NCI-H2081 treated with DMSO at 0.1 percent for 48 hours (cell line): ENCODE data around the gene DLGAP1.

Experiments
- DNase-seq: peaks from one replicate; lab custom pipeline; 2025; lab: John Stamatoyannopoulos, UW

DLGAP1 gene

DNA sequence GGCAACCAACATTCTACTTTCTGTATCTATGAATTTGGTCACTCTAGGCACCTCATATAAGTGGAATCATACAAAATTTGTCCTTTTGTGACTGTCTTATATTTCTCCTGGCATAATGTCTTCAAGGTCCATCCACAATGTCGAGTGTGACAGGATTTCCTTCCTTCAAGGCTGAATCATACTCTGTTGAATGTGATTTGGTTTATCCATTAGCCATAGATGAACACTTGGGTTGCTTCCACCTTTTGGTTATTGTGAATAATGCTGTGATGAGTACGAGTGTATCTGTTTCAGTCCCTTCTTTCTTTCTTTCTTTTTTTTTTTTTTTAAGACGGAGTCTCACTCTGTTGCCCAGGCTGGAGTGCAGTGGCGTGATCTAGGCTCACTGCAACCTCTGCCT lies 693.8 kb downstream of the DLGAP1 start:
- no peak for DNase-seq

DNA sequence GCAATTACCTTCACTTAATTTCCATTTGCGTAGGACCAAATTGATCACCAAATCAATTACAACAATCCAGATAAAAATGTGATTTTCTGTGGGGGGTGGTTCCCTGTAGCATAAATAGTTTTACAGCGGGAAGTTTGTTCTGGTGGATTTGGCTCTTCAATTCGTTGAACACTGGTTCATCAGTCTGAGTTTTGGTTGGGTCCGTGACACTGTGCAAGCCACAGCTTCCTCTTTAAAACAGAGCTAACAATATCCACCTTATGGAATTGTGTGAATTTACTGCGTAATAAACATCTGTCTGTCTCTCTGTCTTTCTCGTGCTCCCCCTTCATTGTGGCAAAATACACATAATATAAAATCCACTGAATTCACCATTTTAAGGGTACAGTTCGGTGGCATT lies 694.4 kb downstream of the DLGAP1 start:
- no peak for DNase-seq

DNA sequence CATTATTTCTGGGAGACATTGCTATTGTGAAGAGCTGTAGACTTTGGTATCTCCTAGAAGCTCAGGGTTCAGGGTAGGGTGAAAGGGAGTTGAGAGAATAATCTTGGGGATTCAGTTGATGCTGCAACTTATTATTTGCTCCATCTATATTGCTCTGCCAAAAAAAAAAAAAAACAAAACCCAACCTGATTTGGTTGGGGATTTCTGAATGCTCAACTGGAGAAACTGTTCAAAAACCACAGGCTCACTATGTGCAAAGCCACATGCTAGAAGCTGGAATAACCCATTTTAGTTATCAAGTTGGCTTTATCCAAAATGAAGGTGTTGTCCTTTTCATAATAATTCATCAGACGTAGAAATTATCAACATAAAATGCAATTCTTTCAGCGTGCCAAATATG lies 696.0 kb downstream of the DLGAP1 start:
- DNase-seq, result no peak

DNA sequence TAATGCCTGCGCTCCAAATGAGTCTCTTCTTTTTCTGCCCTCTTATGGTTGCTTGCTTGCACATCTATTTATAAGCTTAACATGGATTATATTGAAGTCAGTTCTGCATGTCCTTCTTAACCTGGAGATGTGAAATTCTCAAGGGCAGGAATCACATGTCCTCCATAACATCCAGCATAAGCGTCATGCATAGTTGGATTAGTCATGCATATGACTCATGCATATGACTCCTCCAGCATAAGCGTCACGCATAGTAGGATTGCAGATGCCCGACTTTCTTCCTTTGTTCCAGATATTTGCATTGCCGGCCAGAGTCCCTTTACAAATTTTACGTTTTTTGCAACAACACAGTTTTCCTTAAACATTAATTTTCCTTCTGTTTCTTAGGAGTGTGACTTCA lies 696.6 kb downstream of the DLGAP1 start:
- no peak for DNase-seq

DNA sequence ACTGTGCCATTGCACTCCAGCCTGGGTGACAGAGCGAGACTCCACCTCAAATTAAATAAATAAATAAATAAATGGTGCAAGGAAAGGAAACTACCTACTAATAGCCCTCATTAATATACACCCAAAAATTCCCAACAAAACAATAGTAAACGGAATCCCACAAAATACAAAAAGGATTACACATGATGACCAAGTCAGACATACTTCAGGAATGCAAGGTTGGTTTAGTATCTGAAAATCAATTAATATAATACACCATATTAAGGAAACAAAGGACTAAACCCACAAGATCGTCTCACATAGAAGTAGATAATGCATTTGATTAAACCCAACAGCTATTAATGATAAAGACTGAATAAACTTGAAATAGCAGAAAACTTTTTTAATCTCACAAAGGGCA lies 697.7 kb downstream of the DLGAP1 start:
- DNase-seq, result no peak

DNA sequence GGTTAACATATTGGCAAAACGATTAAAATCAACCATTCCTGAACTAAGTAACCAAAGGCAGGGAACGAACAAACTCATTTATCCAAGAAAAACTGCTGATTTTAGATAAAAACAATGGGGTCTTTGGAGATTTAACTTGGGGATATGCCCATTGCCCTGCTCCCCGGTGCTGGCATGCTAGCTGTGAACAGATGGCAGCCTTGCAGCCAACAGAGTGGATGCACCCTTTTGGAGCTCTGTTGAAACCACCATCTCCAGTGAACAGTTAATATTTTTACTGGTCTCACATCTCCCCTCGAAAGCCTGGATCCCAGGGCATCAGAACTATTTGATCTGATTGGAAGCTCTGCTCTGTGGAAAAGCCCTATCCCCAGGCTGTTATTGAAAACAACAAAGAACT lies 702.0 kb downstream of the DLGAP1 start:
- no peak for DNase-seq

DNA sequence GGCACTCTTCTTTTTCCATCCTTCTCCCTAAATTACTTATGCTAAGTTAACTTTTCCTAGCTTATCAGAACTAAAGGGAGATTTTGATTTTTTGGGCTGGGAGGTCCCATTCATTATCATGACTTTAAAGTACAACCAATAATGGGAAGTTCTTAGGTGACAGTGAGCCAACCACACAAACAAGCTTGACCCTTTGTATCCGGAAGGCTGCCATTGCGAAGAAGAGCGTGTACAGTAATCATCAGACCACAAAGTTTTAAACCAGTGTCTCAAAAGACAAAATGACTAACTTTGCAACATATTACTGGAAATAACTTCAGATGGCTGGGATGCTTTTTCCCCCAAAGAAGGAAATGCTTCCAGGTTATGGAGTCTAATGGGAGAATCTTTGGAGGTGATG lies 707.0 kb downstream of the DLGAP1 start:
- DNase-seq, result no peak

DNA sequence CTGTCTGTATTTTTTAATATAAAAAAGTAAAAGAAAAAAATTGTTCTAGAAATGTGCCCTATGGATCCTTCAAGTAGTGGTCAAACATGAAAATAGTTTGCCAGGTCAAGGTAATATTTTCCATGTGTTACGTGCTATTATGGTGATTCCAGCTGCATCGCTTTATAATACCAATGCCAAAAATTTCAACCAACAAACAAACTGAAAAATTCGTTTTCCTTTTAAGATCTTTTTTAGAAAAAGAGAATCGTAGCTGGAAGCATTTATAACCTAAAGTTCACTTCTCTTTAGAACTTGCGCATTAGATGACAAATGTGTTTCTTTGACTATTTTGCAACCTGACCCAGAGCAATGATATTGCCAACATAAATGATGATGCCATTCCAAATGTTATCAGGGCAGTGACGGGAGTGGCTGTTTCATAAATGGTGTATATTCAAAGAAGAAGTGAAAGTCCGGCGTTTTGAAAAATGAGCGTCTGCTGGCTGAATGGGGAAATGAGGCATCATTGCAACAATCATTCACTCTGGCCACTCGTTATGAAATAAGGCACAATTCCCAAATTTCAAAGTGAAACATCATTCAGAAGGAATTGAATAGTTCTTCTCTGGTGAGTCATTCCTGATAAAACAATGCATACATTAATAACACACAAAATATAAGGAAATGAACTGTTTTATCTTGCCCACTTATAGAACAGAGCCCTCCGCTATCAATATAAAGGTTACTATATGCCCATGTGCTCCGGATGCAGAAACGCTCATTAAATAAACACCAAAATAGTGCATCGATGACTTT lies 707.7 kb downstream of the DLGAP1 start:
- DNase-seq, result no peak

DNA sequence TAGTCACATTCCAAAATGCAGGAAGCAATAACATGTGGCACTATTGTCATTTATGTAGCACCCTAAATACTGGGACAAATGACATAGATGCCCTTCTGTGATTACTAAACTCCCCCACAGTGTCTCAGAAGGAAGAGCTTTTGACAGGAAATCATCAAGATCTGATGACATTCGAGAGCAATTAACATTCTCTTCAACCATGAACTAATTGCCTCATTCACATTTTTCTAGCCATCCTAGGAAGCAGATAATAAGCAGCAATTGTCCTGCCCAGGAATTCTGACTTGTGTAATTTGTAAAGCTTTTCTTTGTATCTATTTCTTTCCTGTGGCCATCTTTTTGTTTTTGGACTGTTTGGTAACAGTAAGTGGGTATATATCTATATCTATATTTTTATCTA lies 712.6 kb downstream of the DLGAP1 start:
- no peak for DNase-seq

DNA sequence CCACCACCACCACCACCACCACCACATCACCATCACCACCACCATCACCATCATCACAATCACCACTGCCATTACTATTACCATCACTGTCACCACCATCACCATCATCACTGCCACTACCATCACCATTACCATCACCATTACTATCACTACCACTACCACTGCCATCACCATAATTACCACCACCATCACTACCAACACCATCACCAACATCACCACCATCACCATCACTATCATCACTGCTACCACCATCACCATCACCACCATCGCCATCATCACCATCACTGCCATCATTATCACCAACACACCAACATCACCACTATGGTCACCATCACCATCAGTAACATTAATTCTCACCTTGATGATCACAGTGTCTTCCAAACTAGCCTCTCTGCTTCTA lies 713.8 kb downstream of the DLGAP1 start:
- no peak for DNase-seq

DNA sequence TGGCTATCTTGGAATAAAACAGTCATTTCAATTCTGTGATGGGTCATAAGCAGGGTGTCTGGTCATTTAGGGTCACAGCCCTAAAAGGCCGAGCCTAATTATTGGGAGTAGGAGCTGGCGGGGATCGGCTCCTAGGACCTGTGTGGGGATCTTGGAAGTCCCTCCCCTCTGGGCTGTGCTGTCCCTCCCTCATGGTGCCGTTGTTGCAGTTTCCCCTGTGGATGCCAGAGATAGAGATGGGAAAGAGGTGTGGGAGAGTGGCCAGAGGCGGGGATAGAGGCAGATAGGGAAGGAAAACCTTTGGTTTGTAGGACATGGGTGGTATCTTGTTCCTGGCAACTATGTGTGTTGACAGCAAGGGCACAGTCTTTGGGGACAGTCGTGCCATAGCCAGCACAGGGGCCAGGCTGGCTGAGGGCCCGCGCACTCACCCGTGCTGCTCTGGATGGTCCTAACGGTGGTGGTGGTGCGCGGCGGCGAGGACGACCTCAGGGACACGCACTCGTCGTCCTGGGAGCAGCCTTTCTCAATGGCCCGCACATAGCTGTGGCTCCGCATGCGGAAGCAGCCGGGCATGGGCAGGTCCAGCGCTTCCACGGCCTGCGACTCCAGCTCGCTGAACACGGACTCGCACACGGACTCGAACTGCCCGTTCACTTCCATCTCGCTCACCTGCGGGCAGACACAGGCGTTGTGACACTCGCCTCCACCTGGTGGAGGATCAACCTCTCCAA lies 726.2 kb downstream of the DLGAP1 start:
- DNase-seq, result no peak

DNA sequence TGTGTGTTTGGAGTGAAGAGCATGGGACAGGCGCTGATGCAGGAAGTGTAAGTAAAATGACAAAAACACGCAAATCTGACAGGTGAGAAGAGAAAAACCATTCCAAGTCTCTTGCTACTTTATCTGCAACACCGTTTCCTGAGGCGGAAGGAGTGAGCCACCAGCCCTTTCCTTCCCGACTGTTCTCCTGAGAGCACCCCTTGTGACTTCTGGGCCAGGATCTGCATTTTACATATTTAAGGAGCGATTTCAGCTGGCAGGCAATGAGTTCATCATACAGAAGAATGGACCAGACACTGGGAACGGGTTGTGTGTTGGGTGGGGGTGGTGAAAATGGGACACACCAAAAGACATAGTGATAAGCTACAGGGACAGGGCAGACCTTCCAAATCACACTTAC lies 727.8 kb downstream of the DLGAP1 start:
- no peak for DNase-seq

DNA sequence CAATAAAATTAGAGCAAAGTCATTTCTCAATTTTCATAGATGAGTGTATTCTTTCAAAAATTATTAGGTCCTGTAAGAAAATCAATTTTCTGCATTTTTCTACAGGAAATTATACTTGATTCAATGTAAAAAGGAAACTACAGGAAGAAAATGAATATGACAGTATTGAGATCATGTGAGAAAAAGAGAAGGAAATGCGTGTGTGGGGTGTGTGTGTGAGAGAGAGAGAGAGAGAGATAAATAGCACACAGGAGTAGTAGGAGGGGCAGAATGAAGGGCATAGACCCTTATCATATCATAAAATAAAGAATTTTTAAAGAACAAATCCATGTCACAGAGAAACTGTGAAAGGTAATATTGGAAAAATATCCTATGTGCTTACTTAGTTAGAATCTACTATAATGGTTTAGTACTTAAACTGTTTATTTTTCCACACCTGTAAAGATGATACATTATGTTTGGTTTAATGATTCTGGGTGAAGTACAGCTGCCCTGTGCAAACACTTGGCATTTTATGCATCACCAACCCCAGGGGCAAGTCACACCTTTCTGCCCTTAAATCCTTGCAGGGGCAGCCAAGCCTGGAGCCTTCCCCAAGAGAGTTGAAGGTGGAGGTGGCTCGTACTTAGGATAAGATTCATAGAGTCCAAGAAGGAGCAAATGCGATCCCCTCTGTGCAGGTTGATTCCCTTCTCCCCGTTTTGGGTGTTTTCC lies 728.7 kb downstream of the DLGAP1 start:
- DNase-seq, result peak; percentile 73

DNA sequence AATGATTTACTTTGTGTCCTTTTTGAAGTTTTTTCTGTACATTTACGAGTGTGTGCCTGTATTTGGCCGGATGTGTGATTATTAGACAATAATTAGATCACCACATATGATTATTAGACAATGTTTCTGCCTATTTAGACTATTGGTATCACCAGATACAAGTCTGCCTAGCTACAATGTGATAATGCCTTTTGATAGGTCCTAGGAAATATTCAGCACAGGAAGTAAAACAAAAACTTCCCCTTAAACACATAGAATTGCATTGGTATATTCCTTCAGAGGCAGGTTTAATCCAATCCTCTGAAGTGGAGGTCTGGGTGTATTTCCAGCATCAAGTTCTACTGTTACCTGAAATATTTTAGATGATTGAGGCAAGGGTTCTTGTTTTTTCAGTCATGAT lies 730.0 kb downstream of the DLGAP1 start:
- no peak for DNase-seq

DNA sequence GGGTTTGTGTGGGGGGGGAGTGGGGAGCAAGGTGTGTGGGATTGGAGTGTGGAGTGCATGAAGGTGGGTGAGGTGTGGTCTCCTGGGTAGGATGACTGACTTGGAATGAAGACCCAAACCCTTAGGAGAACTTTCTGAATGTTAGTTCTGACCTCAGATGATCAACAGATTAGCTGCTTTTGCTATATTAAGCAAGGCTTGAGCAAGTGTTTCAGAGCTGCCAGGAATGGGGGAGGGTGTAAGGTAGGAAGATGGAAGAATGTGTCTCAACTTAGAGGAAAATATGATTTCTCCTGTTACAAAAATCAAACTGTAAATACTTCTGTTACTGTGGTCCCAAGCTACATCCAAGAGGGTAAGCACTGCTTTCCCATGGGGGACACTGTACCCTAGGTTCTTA lies 731.6 kb downstream of the DLGAP1 start:
- no peak for DNase-seq

DNA sequence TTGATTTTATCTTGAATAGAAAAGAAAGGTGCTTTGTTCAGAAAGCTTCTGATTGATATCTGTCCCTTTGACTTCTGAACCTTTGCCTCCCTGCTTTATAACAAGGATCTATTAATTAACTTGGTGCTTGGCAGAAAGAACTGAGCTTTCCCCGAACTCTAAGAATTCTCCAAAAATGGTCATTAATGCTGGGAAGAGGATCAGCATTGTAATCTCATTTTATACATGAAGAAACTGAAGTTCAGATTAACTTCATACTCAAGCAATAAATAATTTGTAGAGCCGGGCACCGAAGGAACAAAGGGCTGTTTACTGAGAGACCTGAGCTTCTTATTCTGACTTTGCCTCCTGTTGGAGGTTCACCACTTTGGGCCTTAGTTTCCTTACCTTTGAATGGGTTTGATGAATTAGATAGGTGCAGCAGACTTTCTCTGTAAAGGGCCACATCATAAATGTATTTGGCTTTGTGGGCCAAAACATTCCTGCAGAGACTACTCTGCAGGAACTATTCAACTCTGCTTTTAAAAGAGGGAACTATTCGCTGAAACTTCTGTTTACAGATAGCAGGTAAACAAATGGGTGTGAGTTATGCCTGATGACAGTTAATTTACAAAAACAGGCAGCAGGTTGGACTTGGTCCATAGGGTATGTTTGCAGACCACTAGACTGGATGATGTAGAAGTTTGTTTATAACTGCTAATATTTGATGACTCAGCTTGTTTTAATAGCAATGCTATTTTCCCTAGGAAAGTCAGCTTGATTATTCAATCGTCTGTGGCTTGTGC lies 732.3 kb downstream of the DLGAP1 start:
- no peak for DNase-seq

DNA sequence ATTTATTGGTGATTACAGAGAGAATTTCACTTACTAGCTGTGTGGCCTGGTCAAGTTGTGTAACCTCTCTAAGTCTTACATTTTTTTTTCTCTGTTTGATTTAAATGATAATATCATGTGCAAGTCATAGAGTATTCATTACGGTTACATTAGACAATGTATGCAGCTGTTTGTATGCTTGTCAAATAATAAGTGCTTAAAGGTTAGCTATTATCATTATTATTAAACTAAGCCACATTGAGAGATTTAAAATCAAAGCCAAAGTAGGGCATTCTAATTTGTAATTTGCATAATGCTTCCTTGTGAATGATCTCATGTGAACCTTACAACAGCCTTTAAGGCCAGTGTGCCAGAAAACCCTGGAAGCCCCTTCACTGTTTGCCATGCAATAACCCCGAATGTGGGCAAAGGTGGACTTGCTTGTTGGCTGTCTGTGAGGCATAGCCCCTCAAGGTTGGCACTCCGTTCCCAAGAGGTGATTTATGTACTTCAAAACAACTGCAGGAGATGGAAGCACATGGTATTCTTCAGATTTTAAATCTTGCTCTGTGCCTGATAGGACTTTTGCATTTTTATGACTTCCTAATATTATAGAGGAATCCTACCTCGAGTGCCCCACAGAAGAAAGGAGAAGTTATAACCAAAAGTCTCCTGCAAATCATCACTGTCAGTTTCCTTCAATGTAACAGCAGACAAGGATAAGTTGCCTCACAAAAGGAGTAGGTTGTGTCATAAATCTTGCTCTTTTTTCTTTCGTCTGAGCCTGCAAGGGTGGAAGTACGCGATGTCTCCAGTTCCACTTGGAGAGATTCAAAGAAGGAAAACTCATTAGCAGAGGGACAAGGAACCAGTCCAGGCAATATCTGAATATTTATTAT lies 733.1 kb downstream of the DLGAP1 start:
- no peak for DNase-seq

DNA sequence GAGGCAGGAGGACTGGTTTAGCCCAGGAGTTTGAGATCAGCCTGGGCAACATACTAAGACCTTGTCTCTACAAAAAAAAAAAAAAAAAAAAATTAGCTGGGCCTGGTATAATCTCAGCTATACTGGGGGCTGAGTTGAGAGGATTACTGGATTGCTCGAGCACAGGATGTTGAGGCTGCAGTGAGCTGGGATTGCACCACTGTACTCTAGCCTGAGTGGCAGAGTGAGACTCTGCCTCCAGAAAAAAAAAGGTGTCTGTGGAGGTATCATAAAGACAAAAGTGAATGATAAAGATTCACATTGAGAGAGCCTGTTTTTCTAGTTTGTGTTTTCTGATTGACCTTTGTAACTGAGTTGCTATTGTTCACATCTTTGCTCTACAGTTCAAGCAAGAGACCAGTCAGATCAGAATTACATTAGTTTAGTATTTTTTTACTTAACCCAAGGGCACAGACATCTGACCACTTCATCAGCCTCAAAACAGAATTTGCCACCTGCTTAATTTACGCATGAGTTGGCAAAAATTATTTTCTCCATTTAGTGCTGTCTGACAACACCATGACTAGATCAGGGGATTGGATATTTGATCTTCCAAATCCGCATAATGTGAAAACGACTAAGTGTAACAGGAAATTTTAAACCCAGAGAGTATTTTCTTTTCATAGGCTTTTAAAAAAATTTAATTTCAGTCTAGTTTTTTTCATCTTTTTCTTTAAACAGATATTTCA lies 734.1 kb downstream of the DLGAP1 start:
- DNase-seq, result no peak

DNA sequence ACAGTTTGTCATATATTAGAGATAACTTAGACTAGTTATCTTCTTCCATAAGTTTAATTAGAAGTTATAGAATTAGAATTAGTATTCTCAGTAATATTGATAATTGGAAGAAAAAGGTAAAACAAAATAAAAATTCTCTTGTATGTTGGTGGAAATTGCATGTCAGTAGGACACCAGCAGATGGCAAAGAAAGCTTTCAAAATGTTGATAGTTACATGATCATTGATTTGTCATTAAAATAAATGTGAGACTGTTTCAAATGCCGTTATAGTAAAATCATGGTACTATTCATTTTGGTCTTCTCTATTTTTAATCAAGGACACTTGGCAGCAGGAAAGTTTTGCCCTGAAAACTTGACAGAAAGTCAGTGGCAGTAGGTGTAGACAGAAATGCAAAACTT lies 734.9 kb downstream of the DLGAP1 start:
- DNase-seq, result no peak

DNA sequence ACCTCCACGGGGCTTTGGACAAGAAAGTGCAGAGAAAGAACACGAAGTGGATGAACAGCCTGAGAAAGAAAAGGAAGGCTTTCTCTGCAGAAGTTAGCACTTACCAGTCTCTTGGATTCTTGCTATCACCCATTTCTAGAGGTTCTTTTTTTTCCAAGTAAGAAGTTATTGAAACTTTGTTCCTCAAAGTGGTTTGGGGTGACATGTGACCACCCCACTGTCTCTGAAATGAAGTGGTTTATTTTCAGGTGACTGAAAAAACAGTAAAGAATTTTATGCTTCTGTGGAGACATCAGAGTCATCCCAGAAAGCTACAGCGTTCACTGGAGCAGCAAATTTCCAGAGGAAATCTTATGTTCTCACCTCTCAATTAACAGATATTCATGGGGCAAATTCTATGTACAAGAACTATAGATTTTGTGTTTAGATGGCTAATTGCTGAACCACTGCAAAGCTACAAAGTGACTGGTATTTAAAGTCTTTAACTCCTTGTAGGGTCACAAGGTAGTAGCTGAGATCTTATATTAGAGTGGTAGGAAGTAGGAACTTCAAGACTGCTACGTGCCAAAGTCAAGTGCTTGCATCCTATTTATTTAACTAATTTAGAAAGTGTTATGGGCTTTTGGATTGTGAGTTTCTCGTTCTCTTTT lies 737.6 kb downstream of the DLGAP1 start:
- no peak for DNase-seq
